HUES48 (cell line): ENCODE results near the gene VTI1A.

Experiments
- H3K27ac ChIP-seq: one replicate; pipeline ENCODE4 v1.7.0; 2013; ENCODE audit warnings: low read depth, low read length, inconsistent platforms
- H3K27me3 ChIP-seq: 2 replicates; pipeline ENCODE4 v1.6.1; 2013; ENCODE audit warnings: mild to moderate bottlenecking, low read length; ENCODE audit not compliant: control insufficient read depth, insufficient read depth
- H3K36me3 ChIP-seq: 2 replicates; pipeline ENCODE4 v1.6.1; 2013; ENCODE audit warnings: low read length; ENCODE audit not compliant: control insufficient read depth, insufficient read depth
- H3K4me1 ChIP-seq: 2 replicates; pipeline ENCODE4 v1.6.1; 2013; ENCODE audit warnings: mild to moderate bottlenecking, low read length; ENCODE audit not compliant: control insufficient read depth, insufficient read depth
- H3K4me3 ChIP-seq: 2 replicates; pipeline ENCODE4 v1.5.1; 2013; ENCODE audit warnings: mild to moderate bottlenecking, low read depth, low read length
- H3K9ac ChIP-seq: 2 replicates; pipeline ENCODE4 v1.6.1; 2013; ENCODE audit warnings: mild to moderate bottlenecking, low read depth, low read length, moderate library complexity
- H3K9me3 ChIP-seq: 2 replicates; pipeline ENCODE4 v1.6.1; 2013; ENCODE audit warnings: low read length; ENCODE audit not compliant: control insufficient read depth, insufficient read depth

The VTI1A gene

GRCh38 chr10:112821663-112822062, 374.6 kb downstream of the VTI1A start:
- no peak overlapping the region for H3K9ac ChIP-seq
- no peaks in the 10 kb centered on the region for H3K36me3 ChIP-seq
- no peaks in the 10 kb centered on the region for H3K27me3 ChIP-seq
- H3K9me3 ChIP-seq = no peaks in the 10 kb centered on the region
- H3K4me1 ChIP-seq = peaks cover 13% of the 10 kb centered on the region
- no peak overlapping the region for H3K27ac ChIP-seq
- H3K4me3 ChIP-seq = no peak overlapping the region

- Histone ChIP-seq H3K27ac (no peak overlapping the region), H3K9ac (no peak overlapping the region), H3K36me3 (no peaks in the 10 kb centered on the region), H3K27me3 (no peaks in the 10 kb centered on the region), H3K4me3 (no peak overlapping the region), H3K4me1 (0 out of 2 replicates have a peak, but pooled peaks cover 1% of the 10 kb centered on the region), H3K9me3 (no peaks in the 10 kb centered on the region)
These were observed 376.0 kb downstream of the VTI1A start for GRCh38 chr10:112823007-112823406.

- Histone ChIP-seq H3K9me3 (no peaks in the 10 kb centered on the region), H3K4me1 (no peaks in the 10 kb centered on the region), H3K36me3 (no peaks in the 10 kb centered on the region), H3K9ac (no peak overlapping the region), H3K27me3 (no peaks in the 10 kb centered on the region), H3K4me3 (no peak overlapping the region), H3K27ac (no peak overlapping the region)
These were observed 376.6 kb downstream of the VTI1A start for GRCh38 chr10:112823604-112824003.

DNA sequence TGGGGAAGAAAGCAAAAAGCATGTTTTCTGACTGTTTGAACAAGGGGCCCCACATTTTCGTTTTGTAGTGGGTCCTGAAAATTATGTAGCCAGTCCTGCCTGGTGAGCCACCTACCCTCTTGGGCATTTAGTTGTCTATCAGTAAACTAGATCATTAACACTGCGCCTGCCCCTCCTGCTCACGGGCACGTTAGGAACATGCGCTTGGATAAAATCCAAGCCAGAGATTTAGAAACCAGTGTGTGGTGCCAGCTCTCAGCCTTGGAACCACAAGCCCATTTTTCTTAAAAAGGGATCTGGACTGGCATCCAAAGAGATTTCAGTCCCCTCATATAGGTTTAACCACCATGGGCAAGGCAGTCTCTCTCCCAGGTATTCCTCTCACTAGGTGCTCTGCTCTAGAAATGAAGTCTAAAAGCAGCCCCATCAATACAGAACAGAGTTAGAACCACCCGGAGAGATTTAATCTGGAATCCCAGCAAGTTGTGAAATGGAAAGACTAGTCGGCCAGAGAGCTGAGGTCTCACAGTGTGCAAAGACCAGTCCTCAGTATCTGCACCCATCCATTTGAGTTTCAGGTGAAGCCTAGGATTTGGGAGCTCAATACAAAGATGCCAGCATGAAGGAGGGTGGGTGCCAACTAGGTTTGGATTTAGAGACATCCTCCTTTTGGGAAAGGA, 379.1 kb downstream of the VTI1A start:
- no peaks in the 10 kb centered on the region for H3K27me3 ChIP-seq
- H3K4me1 ChIP-seq = peaks cover 8% of the 10 kb centered on the region
- H3K4me3 ChIP-seq = no peak overlapping the region
- H3K9ac ChIP-seq = no peak overlapping the region
- no peaks in the 10 kb centered on the region for H3K36me3 ChIP-seq
- no peaks in the 10 kb centered on the region for H3K9me3 ChIP-seq
- H3K27ac ChIP-seq = no peak overlapping the region

DNA sequence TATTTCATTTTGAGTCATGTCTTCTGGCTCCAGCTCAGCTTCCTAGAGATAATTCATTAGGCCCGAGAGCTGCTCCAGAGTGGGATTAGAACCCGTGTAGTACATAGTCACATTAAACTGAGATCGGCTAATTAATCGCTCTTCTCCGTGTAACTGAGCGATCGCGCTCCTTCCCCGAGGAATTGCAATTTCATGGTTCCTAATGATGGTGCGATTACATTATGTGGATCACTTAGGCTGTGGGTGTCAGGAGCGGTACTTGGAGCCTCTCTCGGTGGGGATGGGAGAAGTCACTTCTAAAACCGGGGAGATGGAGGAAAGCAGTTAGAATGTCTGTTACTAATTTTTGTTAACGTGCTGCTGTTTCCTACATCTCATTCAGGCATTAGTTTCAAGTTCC, 380.1 kb downstream of the VTI1A start:
- Histone ChIP-seq H3K27ac (no peak overlapping the region), H3K4me3 (no peak overlapping the region), H3K36me3 (no peaks in the 10 kb centered on the region), H3K9ac (no peak overlapping the region), H3K9me3 (no peaks in the 10 kb centered on the region), H3K27me3 (no peaks in the 10 kb centered on the region), H3K4me1 (peaks cover 17% of the 10 kb centered on the region)

- Histone ChIP-seq H3K4me3 (no peak overlapping the region), H3K27ac (no peak overlapping the region), H3K4me1 (peaks cover 24% of the 10 kb centered on the region), H3K36me3 (no peaks in the 10 kb centered on the region), H3K9me3 (no peaks in the 10 kb centered on the region), H3K9ac (no peak overlapping the region), H3K27me3 (no peaks in the 10 kb centered on the region)
These were observed 380.9 kb downstream of the VTI1A start for GRCh38 chr10:112827951-112828350.

GRCh38 chr10:112831859-112832258, 384.8 kb downstream of the VTI1A start:
- Histone ChIP-seq H3K36me3 (no peaks in the 10 kb centered on the region), H3K9ac (peak overlapping the region; percentile 39; the same call in 1 of the 2 replicates), H3K4me1 (peaks cover 40% of the 10 kb centered on the region), H3K9me3 (no peaks in the 10 kb centered on the region), H3K4me3 (peak overlapping the region; percentile 46), H3K27ac (peak overlapping the region; percentile 89), H3K27me3 (peaks cover 8% of the 10 kb centered on the region)

DNA sequence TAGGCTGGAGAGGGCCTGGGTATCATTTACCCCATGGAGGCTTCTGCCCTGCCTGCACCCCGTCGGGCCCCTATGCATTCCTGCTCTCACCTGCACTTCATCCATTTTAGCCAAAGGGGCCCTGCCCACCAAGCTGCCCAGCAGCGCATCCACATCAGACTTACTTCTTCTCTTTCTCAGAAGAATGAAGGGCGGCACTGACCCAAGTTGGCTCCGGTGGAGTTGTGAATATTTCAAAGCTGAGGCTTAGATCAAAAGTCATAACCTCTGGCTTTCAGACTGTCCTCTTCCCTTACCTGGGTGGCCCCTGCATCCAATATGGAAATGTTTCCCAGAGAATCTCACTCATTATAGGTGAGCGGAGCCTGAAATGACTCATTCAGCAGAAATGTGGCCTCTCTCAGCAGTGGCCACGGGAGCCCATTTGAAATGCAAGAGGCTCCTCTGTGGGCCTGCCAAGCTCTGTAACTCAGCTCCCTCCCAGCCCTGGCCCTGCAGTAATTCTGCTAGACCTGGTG, 385.4 kb downstream of the VTI1A start:
- Histone ChIP-seq H3K27ac (peak overlapping the region; percentile 89), H3K4me1 (peaks cover 40% of the 10 kb centered on the region), H3K9me3 (no peaks in the 10 kb centered on the region), H3K27me3 (peaks cover 8% of the 10 kb centered on the region), H3K4me3 (peak overlapping the region; percentile 46), H3K36me3 (no peaks in the 10 kb centered on the region), H3K9ac (peak overlapping the region; percentile 39; the same call in 1 of the 2 replicates)

DNA sequence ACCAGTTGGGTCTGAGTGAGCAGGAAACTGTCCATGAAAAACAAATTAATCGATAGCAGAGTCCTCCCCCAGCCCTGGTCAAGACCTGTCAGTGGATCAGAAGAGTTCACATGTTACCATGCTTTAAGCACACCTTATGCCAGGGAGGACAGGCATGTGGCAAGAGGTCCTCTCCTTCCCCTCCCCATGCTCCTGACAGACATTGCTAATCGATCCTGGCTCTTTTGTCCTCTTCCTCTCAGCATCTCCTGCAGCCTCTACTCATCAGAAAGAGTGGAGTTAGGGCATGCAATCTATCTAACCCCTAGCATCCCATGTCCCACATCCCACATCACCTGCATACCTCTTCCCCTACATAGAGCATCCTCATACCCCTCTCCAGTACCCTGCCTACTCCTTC, 385.9 kb downstream of the VTI1A start:
- Histone ChIP-seq H3K36me3 (no peaks in the 10 kb centered on the region), H3K4me3 (no peak overlapping the region), H3K27ac (no peak overlapping the region), H3K9me3 (no peaks in the 10 kb centered on the region), H3K27me3 (peaks cover 8% of the 10 kb centered on the region), H3K9ac (no peak overlapping the region), H3K4me1 (peaks cover 40% of the 10 kb centered on the region)

GRCh38 chr10:112834751-112835181, 387.8 kb downstream of the VTI1A start:
- H3K4me1 ChIP-seq = peaks cover 48% of the 10 kb centered on the region
- H3K4me3 ChIP-seq = no peak overlapping the region
- H3K36me3 ChIP-seq = no peaks in the 10 kb centered on the region
- no peak overlapping the region for H3K27ac ChIP-seq
- H3K9me3 ChIP-seq = no peaks in the 10 kb centered on the region
- peaks cover 8% of the 10 kb centered on the region for H3K27me3 ChIP-seq
- no peak overlapping the region for H3K9ac ChIP-seq

- Histone ChIP-seq H3K4me3 (no peak overlapping the region), H3K36me3 (no peaks in the 10 kb centered on the region), H3K27ac (no peak overlapping the region), H3K9me3 (no peaks in the 10 kb centered on the region), H3K27me3 (peaks cover 8% of the 10 kb centered on the region), H3K4me1 (peaks cover 44% of the 10 kb centered on the region), H3K9ac (no peak overlapping the region)
These were observed 388.3 kb downstream of the VTI1A start for GRCh38 chr10:112835217-112835715.
